ENCODE measurements around the gene NHLRC2.

Gene NHLRC2

DNA sequence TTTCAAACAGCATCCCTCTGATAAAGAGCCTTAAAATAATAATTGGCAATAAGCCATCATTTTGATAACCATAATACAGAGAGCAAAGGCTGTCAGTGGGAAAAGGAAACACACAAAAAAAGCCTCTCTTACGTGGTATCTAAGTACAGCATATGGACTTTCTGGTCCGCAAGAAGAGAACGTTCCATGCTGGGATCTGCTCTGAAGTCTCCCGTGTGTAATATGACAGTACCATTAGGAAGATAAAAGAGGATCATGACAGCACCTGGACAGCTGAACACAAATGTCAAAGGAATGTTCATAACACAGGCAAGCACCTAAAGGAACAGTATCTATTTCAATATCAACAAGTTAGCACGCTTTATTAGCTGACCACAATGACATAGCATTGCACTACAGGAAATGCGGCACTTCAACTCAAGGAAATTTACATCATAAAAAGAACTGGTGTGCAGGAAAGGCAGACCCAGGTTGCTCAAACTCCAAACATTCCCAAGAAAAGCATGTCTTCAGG lies 10.4 kb upstream of the NHLRC2 start:
- H3K36me3 ChIP-seq (ENCODE audit: insufficient read depth, low read length) = peaks cover 10% of the 10 kb centered on the region
- H3K9me3 ChIP-seq (ENCODE audit: low read length) = no peaks in the 10 kb centered on the region
- H3K9ac ChIP-seq (ENCODE audit: low read length) = no peak overlapping the region
- H3K4me1 ChIP-seq (ENCODE audit: insufficient read depth, low read length) = no peaks in the 10 kb centered on the region
- H3K4me3 ChIP-seq (ENCODE audit: low read depth in 1 of 2, low read length in 2 of 2) = no peak overlapping the region
- H3K27me3 ChIP-seq (ENCODE audit: control insufficient read depth in 1 of 2, insufficient read depth in 2 of 2, low read length in 2 of 2) = no peaks in the 10 kb centered on the region
- no peak overlapping the region for H3K27ac ChIP-seq (ENCODE audit: low read depth, low read length)

DNA sequence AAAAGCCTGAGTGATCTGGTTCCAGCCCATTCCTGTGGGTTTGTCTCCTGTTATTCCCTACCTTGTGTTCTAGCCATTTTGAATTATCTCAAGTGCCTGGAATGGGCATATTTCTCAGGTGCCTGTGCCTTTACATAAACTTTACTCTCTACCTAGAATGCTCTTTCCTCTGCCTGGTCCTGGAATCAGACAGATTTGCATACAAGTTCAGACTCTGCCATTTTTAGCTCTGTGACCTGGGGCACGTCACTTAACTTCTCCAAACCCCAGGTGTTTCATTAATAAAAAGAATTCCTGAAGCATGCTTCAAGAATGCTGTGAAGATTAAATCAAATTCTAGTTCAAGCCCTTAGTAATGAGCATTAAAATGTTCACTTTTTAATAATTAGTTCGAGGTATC lies 8.4 kb upstream of the NHLRC2 start:
- no peak overlapping the region for H3K4me3 ChIP-seq (ENCODE audit: low read depth in 1 of 2, low read length in 2 of 2)
- H3K9me3 ChIP-seq (ENCODE audit: low read length) = no peaks in the 10 kb centered on the region
- no peak overlapping the region for H3K27ac ChIP-seq (ENCODE audit: low read depth, low read length)
- no peak overlapping the region for H3K9ac ChIP-seq (ENCODE audit: low read length)
- peaks cover 13% of the 10 kb centered on the region for H3K36me3 ChIP-seq (ENCODE audit: insufficient read depth, low read length)
- H3K4me1 ChIP-seq (ENCODE audit: insufficient read depth, low read length) = no peaks in the 10 kb centered on the region
- no peaks in the 10 kb centered on the region for H3K27me3 ChIP-seq (ENCODE audit: control insufficient read depth in 1 of 2, insufficient read depth in 2 of 2, low read length in 2 of 2)

GRCh38 chr10:113849140-113849803 lies 5.2 kb upstream of the NHLRC2 start:
- H3K36me3 ChIP-seq (ENCODE audit: insufficient read depth, low read length) = peaks cover 13% of the 10 kb centered on the region
- no peaks in the 10 kb centered on the region for H3K27me3 ChIP-seq (ENCODE audit: control insufficient read depth in 1 of 2, insufficient read depth in 2 of 2, low read length in 2 of 2)
- no peak overlapping the region for H3K4me3 ChIP-seq (ENCODE audit: low read depth in 1 of 2, low read length in 2 of 2)
- H3K4me1 ChIP-seq (ENCODE audit: insufficient read depth, low read length) = peaks cover 14% of the 10 kb centered on the region
- no peaks in the 10 kb centered on the region for H3K9me3 ChIP-seq (ENCODE audit: low read length)
- no peak overlapping the region for H3K9ac ChIP-seq (ENCODE audit: low read length)
- H3K27ac ChIP-seq (ENCODE audit: low read depth, low read length) = no peak overlapping the region

DNA sequence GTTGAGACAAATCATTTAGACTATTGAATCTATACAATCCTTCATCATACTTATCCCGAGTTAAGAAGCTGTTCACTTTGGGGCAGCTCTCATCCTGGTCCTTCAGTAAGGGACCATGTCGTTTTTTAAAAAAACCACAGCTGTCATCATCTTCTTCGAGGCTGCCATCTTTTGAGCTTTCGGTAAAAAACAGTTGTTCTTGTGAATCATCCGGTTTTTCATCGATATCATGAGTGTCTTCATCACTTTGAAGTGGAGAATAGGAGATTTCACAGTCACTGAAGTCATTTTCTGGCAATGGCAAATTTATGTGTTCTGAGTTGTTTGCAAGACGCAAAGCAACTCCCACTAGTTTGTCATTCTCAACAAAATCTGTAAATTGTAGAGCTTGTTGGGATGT lies 4.5 kb upstream of the NHLRC2 start:
- peaks cover 11% of the 10 kb centered on the region for H3K36me3 ChIP-seq (ENCODE audit: insufficient read depth, low read length)
- H3K27ac ChIP-seq (ENCODE audit: low read depth, low read length) = no peak overlapping the region
- no peaks in the 10 kb centered on the region for H3K9me3 ChIP-seq (ENCODE audit: low read length)
- H3K27me3 ChIP-seq (ENCODE audit: control insufficient read depth in 1 of 2, insufficient read depth in 2 of 2, low read length in 2 of 2) = no peaks in the 10 kb centered on the region
- no peak overlapping the region for H3K4me3 ChIP-seq (ENCODE audit: low read depth in 1 of 2, low read length in 2 of 2)
- H3K9ac ChIP-seq (ENCODE audit: low read length) = no peak overlapping the region
- H3K4me1 ChIP-seq (ENCODE audit: insufficient read depth, low read length) = peaks cover 14% of the 10 kb centered on the region

- Histone ChIP-seq H3K36me3 (ENCODE audit: insufficient read depth, low read length) (peaks cover 3% of the 10 kb centered on the region), H3K27me3 (ENCODE audit: control insufficient read depth in 1 of 2, insufficient read depth in 2 of 2, low read length in 2 of 2) (no peaks in the 10 kb centered on the region), H3K9me3 (ENCODE audit: low read length) (no peaks in the 10 kb centered on the region), H3K4me3 (ENCODE audit: low read depth in 1 of 2, low read length in 2 of 2) (peak overlapping the region; percentile 54 to 83), H3K27ac (ENCODE audit: low read depth, low read length) (peak overlapping the region; percentile 95), H3K4me1 (ENCODE audit: insufficient read depth, low read length) (peaks cover 26% of the 10 kb centered on the region), H3K9ac (ENCODE audit: low read length) (peak overlapping the region; percentile 75)
Measured at GRCh38 chr10:113853578-113854012, 866 bp upstream of the NHLRC2 start.

GRCh38 chr10:113854761-113855588 lies 514 bp downstream of the NHLRC2 start:
- Histone ChIP-seq H3K36me3 (ENCODE audit: insufficient read depth, low read length) (no peaks in the 10 kb centered on the region), H3K4me1 (ENCODE audit: insufficient read depth, low read length) (peaks cover 26% of the 10 kb centered on the region), H3K27me3 (ENCODE audit: control insufficient read depth in 1 of 2, insufficient read depth in 2 of 2, low read length in 2 of 2) (no peaks in the 10 kb centered on the region), H3K27ac (ENCODE audit: low read depth, low read length) (peak overlapping the region; percentile 95), H3K9me3 (ENCODE audit: low read length) (no peaks in the 10 kb centered on the region), H3K4me3 (ENCODE audit: low read depth in 1 of 2, low read length in 2 of 2) (peak overlapping the region; percentile 54 to 83), H3K9ac (ENCODE audit: low read length) (peak overlapping the region; percentile 75)

DNA sequence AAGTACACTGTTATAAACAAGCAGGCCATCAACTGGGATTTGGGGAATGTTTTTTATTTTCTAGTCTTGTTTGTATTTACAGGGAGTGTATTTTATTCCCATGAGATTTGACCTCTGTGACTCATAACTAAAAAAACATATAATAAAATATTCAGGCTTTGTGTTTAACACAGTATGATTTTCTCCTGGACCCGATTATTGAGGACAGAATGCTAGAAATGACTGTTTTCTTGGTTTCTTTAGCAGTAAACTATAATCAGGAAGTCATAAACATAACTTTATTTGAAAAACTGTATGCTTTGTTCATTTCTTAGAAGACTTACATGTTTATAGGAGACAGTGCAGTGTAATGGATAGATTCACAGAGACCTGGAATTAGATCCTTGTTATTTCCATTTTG lies 2.1 kb downstream of the NHLRC2 start:
- Histone ChIP-seq H3K27ac (ENCODE audit: low read depth, low read length) (no peak overlapping the region), H3K4me3 (ENCODE audit: low read depth in 1 of 2, low read length in 2 of 2) (no peak overlapping the region), H3K9me3 (ENCODE audit: low read length) (no peaks in the 10 kb centered on the region), H3K4me1 (ENCODE audit: insufficient read depth, low read length) (peaks cover 26% of the 10 kb centered on the region), H3K27me3 (ENCODE audit: control insufficient read depth in 1 of 2, insufficient read depth in 2 of 2, low read length in 2 of 2) (no peaks in the 10 kb centered on the region), H3K9ac (ENCODE audit: low read length) (no peak overlapping the region), H3K36me3 (ENCODE audit: insufficient read depth, low read length) (peaks cover 12% of the 10 kb centered on the region)

- Histone ChIP-seq H3K27ac (ENCODE audit: low read depth, low read length) (no peak overlapping the region), H3K9me3 (ENCODE audit: low read length) (no peaks in the 10 kb centered on the region), H3K9ac (ENCODE audit: low read length) (no peak overlapping the region), H3K27me3 (ENCODE audit: control insufficient read depth in 1 of 2, insufficient read depth in 2 of 2, low read length in 2 of 2) (no peaks in the 10 kb centered on the region), H3K4me1 (ENCODE audit: insufficient read depth, low read length) (peaks cover 26% of the 10 kb centered on the region), H3K4me3 (ENCODE audit: low read depth in 1 of 2, low read length in 2 of 2) (no peak overlapping the region), H3K36me3 (ENCODE audit: insufficient read depth, low read length) (peaks cover 12% of the 10 kb centered on the region)
Measured at GRCh38 chr10:113857210-113857609, 2.7 kb downstream of the NHLRC2 start.

DNA sequence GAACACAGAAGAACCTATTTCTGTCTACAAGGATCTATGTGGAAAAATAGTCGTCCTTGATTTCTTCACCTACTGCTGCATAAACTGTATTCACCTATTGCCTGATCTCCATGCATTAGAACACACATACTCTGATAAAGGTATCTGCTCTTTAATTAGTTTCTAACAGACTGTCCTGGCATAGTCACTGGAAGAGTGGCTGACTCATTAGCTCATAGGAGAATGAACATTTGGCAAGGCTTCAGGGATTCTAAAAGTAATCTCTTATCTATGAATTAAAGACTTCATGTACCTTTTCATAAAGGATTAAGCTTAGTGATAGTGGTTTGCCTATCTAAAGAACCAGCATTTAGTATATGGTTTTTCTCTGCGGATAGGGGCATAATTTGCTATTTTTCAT lies 4.1 kb downstream of the NHLRC2 start:
- H3K9ac ChIP-seq (ENCODE audit: low read length) = no peak overlapping the region
- H3K4me1 ChIP-seq (ENCODE audit: insufficient read depth, low read length) = peaks cover 12% of the 10 kb centered on the region
- H3K27ac ChIP-seq (ENCODE audit: low read depth, low read length) = no peak overlapping the region
- H3K4me3 ChIP-seq (ENCODE audit: low read depth in 1 of 2, low read length in 2 of 2) = no peak overlapping the region
- no peaks in the 10 kb centered on the region for H3K9me3 ChIP-seq (ENCODE audit: low read length)
- H3K27me3 ChIP-seq (ENCODE audit: control insufficient read depth in 1 of 2, insufficient read depth in 2 of 2, low read length in 2 of 2) = no peaks in the 10 kb centered on the region
- peaks cover 12% of the 10 kb centered on the region for H3K36me3 ChIP-seq (ENCODE audit: insufficient read depth, low read length)

DNA sequence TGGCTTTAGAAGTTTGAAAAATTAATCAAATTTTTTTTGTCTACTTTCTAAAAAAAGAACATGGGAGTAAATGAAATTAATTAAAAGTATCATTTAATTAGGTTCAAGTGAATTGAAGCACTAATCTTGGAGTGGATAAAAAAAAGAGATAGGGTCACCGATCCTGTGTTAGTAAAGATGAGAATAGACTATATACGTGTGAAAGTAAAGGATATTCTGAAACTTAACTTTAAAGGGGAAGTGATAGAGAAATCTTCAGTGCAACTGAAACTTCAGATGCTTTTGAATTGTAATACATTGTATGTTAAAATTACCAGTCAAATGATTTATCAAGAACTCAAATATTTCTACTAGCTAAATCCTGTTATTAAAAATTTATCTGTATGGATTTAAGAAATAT lies 4.8 kb downstream of the NHLRC2 start:
- no peaks in the 10 kb centered on the region for H3K9me3 ChIP-seq (ENCODE audit: low read length)
- no peak overlapping the region for H3K9ac ChIP-seq (ENCODE audit: low read length)
- peaks cover 12% of the 10 kb centered on the region for H3K4me1 ChIP-seq (ENCODE audit: insufficient read depth, low read length)
- H3K4me3 ChIP-seq (ENCODE audit: low read depth in 1 of 2, low read length in 2 of 2) = no peak overlapping the region
- no peaks in the 10 kb centered on the region for H3K27me3 ChIP-seq (ENCODE audit: control insufficient read depth in 1 of 2, insufficient read depth in 2 of 2, low read length in 2 of 2)
- H3K36me3 ChIP-seq (ENCODE audit: insufficient read depth, low read length) = peaks cover 12% of the 10 kb centered on the region
- H3K27ac ChIP-seq (ENCODE audit: low read depth, low read length) = no peak overlapping the region

DNA sequence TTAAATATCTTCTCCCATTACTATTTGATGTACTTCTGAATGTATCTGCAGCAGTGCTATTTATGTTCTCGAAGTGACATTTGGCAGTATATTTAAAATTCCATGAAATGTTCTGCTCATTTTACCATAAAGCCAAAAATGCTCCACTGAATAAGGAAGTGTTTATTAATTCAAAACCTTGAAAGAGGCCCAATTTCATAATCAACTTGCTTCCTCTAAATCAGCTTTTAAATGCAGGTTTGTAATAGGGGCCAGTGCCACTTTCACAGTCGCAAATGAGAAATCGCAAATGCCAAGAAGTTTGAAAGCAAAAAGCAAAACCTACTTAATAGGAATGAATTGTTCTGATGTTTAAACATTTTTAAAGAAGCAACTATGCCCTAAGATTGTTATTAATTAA lies 11.4 kb downstream of the NHLRC2 start:
- Histone ChIP-seq H3K27me3 (ENCODE audit: control insufficient read depth in 1 of 2, insufficient read depth in 2 of 2, low read length in 2 of 2) (no peaks in the 10 kb centered on the region), H3K4me3 (ENCODE audit: low read depth in 1 of 2, low read length in 2 of 2) (no peak overlapping the region), H3K9ac (ENCODE audit: low read length) (no peak overlapping the region), H3K9me3 (ENCODE audit: low read length) (no peaks in the 10 kb centered on the region), H3K27ac (ENCODE audit: low read depth, low read length) (no peak overlapping the region), H3K36me3 (ENCODE audit: insufficient read depth, low read length) (peaks cover 7% of the 10 kb centered on the region), H3K4me1 (ENCODE audit: insufficient read depth, low read length) (no peaks in the 10 kb centered on the region)
